Keratinocyte (primary cell): ENCODE measurements around the gene SLC44A5. TPM values are rescaled to one million over a fixed set of nuclear protein-coding genes. Genes with fewer than 3 reads are reported as not detected.

ENCODE experiments used
- DNase-seq: peaks from one replicate; pipeline ENCODE4 v3.0.0-alpha.2; 2011; ENCODE audit warnings: low read depth, missing footprints, low spot score
- FAIRE-seq: peaks from 2 replicates; lab custom pipeline; 2011; peaks lifted over from hg19 to GRCh38; lab: Jason Lieb, UNC
- H2AFZ ChIP-seq: 2 replicates; pipeline ENCODE4 v1.6.0; 2012; ENCODE audit warnings: low read length, control low read depth, inconsistent platforms; ENCODE audit not compliant: control insufficient read depth
- H3K27ac ChIP-seq: 2 replicates; pipeline ENCODE4 v1.5.1; 2011; ENCODE audit warnings: low read length; ENCODE audit not compliant: control insufficient read depth, insufficient read depth
- H3K27me3 ChIP-seq: 3 replicates; pipeline ENCODE4 v1.6.0; 2011; ENCODE audit warnings: low read length; ENCODE audit not compliant: control insufficient read depth, insufficient read depth; ENCODE audit errors: extremely low read depth
- H3K36me3 ChIP-seq, 2 experiments: 2 replicates in 1 of 2; 3 replicates in 1 of 2; pipeline ENCODE4 v1.5.1; 2011; ENCODE audit warnings: low read length in 2 of 2, mild to moderate bottlenecking in 1 of 2; ENCODE audit not compliant: control insufficient read depth in 2 of 2, insufficient read depth in 2 of 2; ENCODE audit errors: extremely low read depth in 1 of 2
- H3K4me1 ChIP-seq: 3 replicates; pipeline ENCODE4 v1.5.1; 2011; ENCODE audit warnings: low read length; ENCODE audit not compliant: control insufficient read depth, insufficient read depth; ENCODE audit errors: extremely low read depth
- H3K4me2 ChIP-seq: 3 replicates; pipeline ENCODE4 v1.6.0; 2011; ENCODE audit warnings: low read depth, low read length; ENCODE audit not compliant: control insufficient read depth, insufficient read depth; ENCODE audit errors: extremely low read depth
- H3K4me3 ChIP-seq, 3 experiments: fragments of 200-600 bp in 1 of 3; sonication (generic) in 1 of 3; 2 replicates in 2 of 3; 3 replicates in 1 of 3; pipeline ENCODE4 v1.5.1; 2011 to 2016; ENCODE audit warnings: low read length in 3 of 3, mild to moderate bottlenecking in 3 of 3, control low read depth in 2 of 3, inconsistent platforms in 1 of 3, low read depth in 1 of 3, mixed read lengths in 1 of 3, mixed run types in 1 of 3, moderate library complexity in 1 of 3; ENCODE audit not compliant: control insufficient read depth in 2 of 3, insufficient read depth in 2 of 3; ENCODE audit errors: extremely low read depth in 1 of 3
- H3K79me2 ChIP-seq: 2 replicates; pipeline ENCODE4 v1.6.0; 2012; ENCODE audit warnings: low read length; ENCODE audit not compliant: control insufficient read depth, insufficient read depth
- H3K9ac ChIP-seq: 3 replicates; pipeline ENCODE4 v1.6.0; 2011; ENCODE audit warnings: low read length; ENCODE audit not compliant: control insufficient read depth, insufficient read depth; ENCODE audit errors: extremely low read depth
- H3K9me1 ChIP-seq: 3 replicates; pipeline ENCODE4 v1.6.0; 2011; ENCODE audit warnings: low read length; ENCODE audit not compliant: control insufficient read depth, insufficient read depth; ENCODE audit errors: extremely low read depth
- H3K9me3 ChIP-seq: 2 replicates; pipeline ENCODE4 v1.5.1; 2012; ENCODE audit warnings: low read depth, low read length; ENCODE audit not compliant: control insufficient read depth
- H4K20me1 ChIP-seq: 3 replicates; pipeline ENCODE4 v1.6.0; 2011; ENCODE audit warnings: low read length; ENCODE audit not compliant: control insufficient read depth, insufficient read depth; ENCODE audit errors: extremely low read depth
- CTCF ChIP-seq, 3 experiments: IDR thresholded peaks in 1 of 3; conservative IDR thresholded peaks in 1 of 3; optimal IDR thresholded peaks in 1 of 3; 2 replicates in 2 of 3; 3 replicates in 1 of 3; pipeline versions ENCODE3 to v1.5.1; 2011; ENCODE audit warnings: low read length in 3 of 3, mild to moderate bottlenecking in 3 of 3, moderate library complexity in 2 of 3, control low read depth in 1 of 3, inconsistent platforms in 1 of 3; ENCODE audit not compliant: insufficient read depth in 2 of 3; ENCODE audit errors: extremely low read depth in 1 of 3
- EZH2 ChIP-seq: IDR thresholded peaks from one replicate; pipeline ENCODE4 v1.6.1; 2012; ENCODE audit warnings: inconsistent platforms, mild to moderate bottlenecking, low read length, moderate library complexity
- dilution Hi-C: fragments of 300-500 bp; cut with MboI; formaldehyde crosslinking; loops from one replicate; pipeline ENCODE4 v1.7.0; 2020; ENCODE audit warnings: low sequenced_read_pairs; ENCODE audit not compliant: extremely low pct_ligation_motif_present
- polyA plus RNA-seq, 5 experiments: library from polyadenylated mRNA; depleted of rRNA in 3 of 5; stranded (reverse) in 3 of 5; stranded (forward) in 1 of 5; unstranded in 1 of 5; fragments of >200 nt; gene quantifications; 1 replicate in 1 of 5; 2 replicates in 3 of 5; 3 replicates in 1 of 5; pipeline versions ENCODE4 v1.2.1 to v1.2.3, GENCODE V29; 2011 to 2012; ENCODE audit warnings: missing spikeins in 2 of 5, low read depth in 1 of 5, low replicate concordance in 1 of 5

Gene SLC44A5
- polyA plus RNA-seq, 1 donor (not counting 4 experiments of a cell fraction or from before 2014, with no cell fraction given): 0.72 TPM

GRCh38 chr1:75202751-75203150 lies 408.2 kb downstream of the SLC44A5 start:
- H3K9me1 ChIP-seq: no peaks in the 10 kb centered on the region
- no peak overlapping the region for H3K27ac ChIP-seq
- H3K9ac ChIP-seq: no peak overlapping the region
- H3K27me3 ChIP-seq: no peaks in the 10 kb centered on the region
- dilution Hi-C loops: no loop called here
- DNase-seq (no peak), FAIRE-seq (no peak)
- no peaks in the 10 kb centered on the region for H4K20me1 ChIP-seq
- H3K4me1 ChIP-seq: no peaks in the 10 kb centered on the region
- H3K9me3 ChIP-seq: no peaks in the 10 kb centered on the region
- H2AFZ ChIP-seq: no peak overlapping the region
- no peak overlapping the region for H3K4me2 ChIP-seq
- no peaks in the 10 kb centered on the region for H3K36me3 ChIP-seq
- H3K79me2 ChIP-seq: no peaks in the 10 kb centered on the region
- TF ChIP-seq CTCF (optimal IDR thresholded peaks at IDR 0.05 in 1 of 3, IDR thresholded peaks at IDR 0.05 in 1 of 3, conservative IDR thresholded peaks at IDR 0.05 in 1 of 3; ENCODE audit: extremely low read depth in 1 of 3, insufficient read depth in 2 of 3, low read length in 3 of 3) (no peak), EZH2 (no peak)
- no peak overlapping the region for H3K4me3 ChIP-seq

GRCh38 chr1:75198761-75199160 lies 412.2 kb downstream of the SLC44A5 start:
- DNase-seq: no peak

More at GRCh38 chr1:75198761-75199160, 412.2 kb downstream of the SLC44A5 start:
- H3K9me1 ChIP-seq: no peaks in the 10 kb centered on the region
- H3K27ac ChIP-seq: no peak overlapping the region
- no peak overlapping the region for H3K4me3 ChIP-seq
- H2AFZ ChIP-seq: no peak overlapping the region
- H3K9ac ChIP-seq: no peak overlapping the region
- H3K27me3 ChIP-seq: no peaks in the 10 kb centered on the region
- H3K4me1 ChIP-seq: no peaks in the 10 kb centered on the region
- H3K4me2 ChIP-seq: no peak overlapping the region
- H4K20me1 ChIP-seq: no peaks in the 10 kb centered on the region
- TF ChIP-seq CTCF (optimal IDR thresholded peaks at IDR 0.05 in 1 of 3, IDR thresholded peaks at IDR 0.05 in 1 of 3, conservative IDR thresholded peaks at IDR 0.05 in 1 of 3; ENCODE audit: extremely low read depth in 1 of 3, insufficient read depth in 2 of 3, low read length in 3 of 3) (no peak), EZH2 (no peak)
- H3K36me3 ChIP-seq: no peaks in the 10 kb centered on the region
- FAIRE-seq: no peak
- no peaks in the 10 kb centered on the region for H3K9me3 ChIP-seq
- dilution Hi-C loops: loop anchor here (25.0 kb wide), 1 partner anchor 411 kb away; no protein-coding TSS in a partner anchor
- no peaks in the 10 kb centered on the region for H3K79me2 ChIP-seq
